CD8-positive, alpha-beta memory T cell (primary cell): ENCODE results near the gene ARID1B. TPM values are rescaled to one million over a fixed set of nuclear protein-coding genes. Genes with fewer than 3 reads are reported as not detected.

Source experiments
- CTCF ChIA-PET: fragments of 350-600 bp; sonication (Branson Sonifier 250); formaldehyde crosslinking; loops from one replicate; lab custom pipeline; 2021; ENCODE audit warnings: antibody characterized with exemption; lab: Charles Lee
- POLR2A ChIA-PET: fragments of 350-600 bp; sonication (Branson Sonifier 250); formaldehyde crosslinking; loops from one replicate; lab custom pipeline; 2021; ENCODE audit warnings: antibody characterized with exemption; lab: Charles Lee
- DNase-seq, 5 donors: peaks; one replicate each; pipeline versions ENCODE4 v3.0.0 to v3.0.0-alpha.2; 2020 to 2022; ENCODE audit warnings: mixed read lengths in 1 of 5
- H3K27ac ChIP-seq: one replicate; pipeline ENCODE4 v1.7.0; 2013; ENCODE audit warnings: low read depth, mild to moderate bottlenecking, low read length, moderate library complexity
- H3K27me3 ChIP-seq: 2 replicates; pipeline ENCODE4 v1.7.0; 2013; ENCODE audit warnings: low read length, mild to moderate bottlenecking; ENCODE audit not compliant: insufficient read depth, poor library complexity, severe bottlenecking
- H3K36me3 ChIP-seq: 2 replicates; pipeline ENCODE4 v1.7.0; 2013; ENCODE audit warnings: mild to moderate bottlenecking, low read length, moderate library complexity; ENCODE audit not compliant: insufficient read depth
- H3K4me1 ChIP-seq: 2 replicates; pipeline ENCODE4 v1.7.0; 2013; ENCODE audit warnings: mild to moderate bottlenecking, low read length, moderate library complexity; ENCODE audit not compliant: insufficient read depth
- H3K4me3 ChIP-seq: 2 replicates; pipeline ENCODE4 v1.7.0; 2013; ENCODE audit warnings: mild to moderate bottlenecking, low read length
- H3K9me3 ChIP-seq: 2 replicates; pipeline ENCODE4 v1.7.0; 2013; ENCODE audit warnings: mild to moderate bottlenecking, low read length
- H3K27ac Mint-ChIP-seq, 8 donors: one replicate each; pipeline ENCODE4 v1.8.0; 2020 to 2021; ENCODE audit warnings: mixed read lengths in 8 of 8, mild to moderate bottlenecking in 6 of 8, inconsistent platforms in 3 of 8, moderate library complexity in 3 of 8
- H3K27me3 Mint-ChIP-seq, 2 donors: one replicate each; pipeline ENCODE4 v1.8.0; 2020 to 2021; ENCODE audit warnings: mixed read lengths in 2 of 2, mild to moderate bottlenecking in 1 of 2, moderate library complexity in 1 of 2
- H3K36me3 Mint-ChIP-seq, 3 donors: one replicate each; pipeline ENCODE4 v1.8.0; 2020 to 2021; ENCODE audit warnings: mixed read lengths in 3 of 3, inconsistent platforms in 1 of 3, mild to moderate bottlenecking in 1 of 3
- H3K4me1 Mint-ChIP-seq, 3 donors: one replicate each; pipeline ENCODE4 v1.8.0; 2020 to 2021; ENCODE audit warnings: mixed read lengths in 3 of 3, inconsistent platforms in 1 of 3, mild to moderate bottlenecking in 1 of 3
- H3K4me3 Mint-ChIP-seq, 7 donors: one replicate each; pipeline ENCODE4 v1.8.0; 2020 to 2021; ENCODE audit warnings: mixed read lengths in 7 of 7, mild to moderate bottlenecking in 6 of 7, moderate library complexity in 4 of 7, inconsistent platforms in 2 of 7
- H3K9me3 Mint-ChIP-seq, 5 donors: one replicate each; pipeline ENCODE4 v1.8.0; 2020 to 2022; ENCODE audit warnings: mixed read lengths in 5 of 5, mild to moderate bottlenecking in 3 of 5, moderate library complexity in 2 of 5, inconsistent platforms in 1 of 5
- polyA plus RNA-seq: library from polyadenylated mRNA; unstranded; fragments of 300-500 nt; fragmentation: Illumina TruSeq; gene quantifications from one replicate; pipeline ENCODE4 v1.2.3, GENCODE V29; 2021
- total RNA-seq, 2 experiments: library from RNA; stranded (reverse); gene quantifications; one replicate each; pipeline ENCODE4 v1.2.3, GENCODE V29; 2021

ARID1B gene
- total and polyA plus RNA-seq, 3 experiments from 2014 or later = 19.1 to 57.9 (median 53.0) TPM

GRCh38 chr6:156902782-156903181, 125.6 kb downstream of the ARID1B start:
- Histone ChIP-seq H3K9me3 (no peaks in the 10 kb centered on the region), H3K27ac (no peak overlapping the region), H3K27me3 (no peaks in the 10 kb centered on the region), H3K4me3 (no peak overlapping the region), H3K36me3 (no peaks in the 10 kb centered on the region), H3K4me1 (peaks cover 30% of the 10 kb centered on the region)
- ChIA-PET POLR2A (no interaction called here), CTCF (no interaction called here)
- peaks cover 65 to 83% (median 78%) of the 10 kb centered on the region in 3 donors for H3K4me1 Mint-ChIP-seq
- no peak overlapping the region for H3K4me3 Mint-ChIP-seq
- peaks cover 0 to 23% (median 8%) of the 10 kb centered on the region in 3 donors for H3K36me3 Mint-ChIP-seq
- peak overlapping the region in 1 of 8 donors; percentile 8 for H3K27ac Mint-ChIP-seq
- H3K9me3 Mint-ChIP-seq = no peaks in the 10 kb centered on the region
- no peak for DNase-seq
- H3K27me3 Mint-ChIP-seq = no peaks in the 10 kb centered on the region

- H3K27ac ChIP-seq = no peak overlapping the region
- no peaks in the 10 kb centered on the region for H3K36me3 ChIP-seq
- H3K36me3 Mint-ChIP-seq = peaks cover 0 to 23% (median 8%) of the 10 kb centered on the region in 3 donors
- no peak overlapping the region for H3K4me3 Mint-ChIP-seq
- H3K4me3 ChIP-seq = no peak overlapping the region
- peaks cover 29% of the 10 kb centered on the region for H3K4me1 ChIP-seq
- H3K9me3 ChIP-seq = no peaks in the 10 kb centered on the region
- peak overlapping the region in 4 of 8 donors; percentile 1 to 30 (median 12) for H3K27ac Mint-ChIP-seq
- no peak for DNase-seq
- H3K4me1 Mint-ChIP-seq = peaks cover 63 to 82% (median 78%) of the 10 kb centered on the region in 3 donors
- H3K27me3 Mint-ChIP-seq = no peaks in the 10 kb centered on the region
- no peaks in the 10 kb centered on the region for H3K9me3 Mint-ChIP-seq
- CTCF ChIA-PET = interaction anchor here (1.5 kb wide), 1 partner anchor 27 kb away, joined by 3 read pairs; no protein-coding TSS in a partner anchor
- POLR2A ChIA-PET = no interaction called here
- no peaks in the 10 kb centered on the region for H3K27me3 ChIP-seq
Measured at GRCh38 chr6:156904176-156904967, 127.2 kb downstream of the ARID1B start.

- peaks cover 65 to 81% (median 78%) of the 10 kb centered on the region in 3 donors for H3K4me1 Mint-ChIP-seq
- Histone ChIP-seq H3K4me1 (peaks cover 25% of the 10 kb centered on the region), H3K36me3 (no peaks in the 10 kb centered on the region), H3K4me3 (no peak overlapping the region), H3K27ac (no peak overlapping the region), H3K9me3 (no peaks in the 10 kb centered on the region), H3K27me3 (no peaks in the 10 kb centered on the region)
- no peaks in the 10 kb centered on the region for H3K27me3 Mint-ChIP-seq
- no peak overlapping the region for H3K4me3 Mint-ChIP-seq
- peak overlapping the region in 6 of 8 donors; percentile 4 to 76 (median 18) for H3K27ac Mint-ChIP-seq
- no peak for DNase-seq
- ChIA-PET CTCF (interaction anchor here (0.5 to 0.6 kb wide), 2 partner anchors 101 to 267 kb away, joined by 3 to 5 read pairs; no protein-coding TSS in a partner anchor), POLR2A (no interaction called here)
- H3K36me3 Mint-ChIP-seq = peaks cover 0 to 24% (median 8%) of the 10 kb centered on the region in 3 donors
- no peaks in the 10 kb centered on the region for H3K9me3 Mint-ChIP-seq
Measured at GRCh38 chr6:156905801-156906200, 128.6 kb downstream of the ARID1B start.

GRCh38 chr6:156906451-156906850, 129.3 kb downstream of the ARID1B start:
- H3K4me3 ChIP-seq = no peak overlapping the region
- CTCF ChIA-PET = interaction anchor here (0.5 to 0.6 kb wide), 2 partner anchors 102 to 266 kb away, joined by 3 to 5 read pairs; no protein-coding TSS in a partner anchor
- peaks cover 0 to 20% (median 8%) of the 10 kb centered on the region in 3 donors for H3K36me3 Mint-ChIP-seq

GRCh38 chr6:156909212-156910010, 132.2 kb downstream of the ARID1B start:
- peak overlapping the region in 2 of 7 donors; percentile 10 to 22 for H3K4me3 Mint-ChIP-seq
- H3K9me3 ChIP-seq = no peaks in the 10 kb centered on the region
- no peak for DNase-seq
- ChIA-PET CTCF (no interaction called here), POLR2A (no interaction called here)
- peaks cover 0 to 20% (median 7%) of the 10 kb centered on the region in 3 donors for H3K36me3 Mint-ChIP-seq
- no peak overlapping the region for H3K4me3 ChIP-seq
- H3K27ac ChIP-seq = no peak overlapping the region
- H3K4me1 Mint-ChIP-seq = peaks cover 66 to 80% (median 79%) of the 10 kb centered on the region in 3 donors
- peak overlapping the region in 4 of 8 donors; percentile 9 to 58 (median 46) for H3K27ac Mint-ChIP-seq
- H3K27me3 Mint-ChIP-seq = no peaks in the 10 kb centered on the region
- H3K36me3 ChIP-seq = no peaks in the 10 kb centered on the region
- H3K4me1 ChIP-seq = peaks cover 32% of the 10 kb centered on the region
- H3K9me3 Mint-ChIP-seq = no peaks in the 10 kb centered on the region
- no peaks in the 10 kb centered on the region for H3K27me3 ChIP-seq

More at GRCh38 chr6:156906451-156906850, 129.3 kb downstream of the ARID1B start:
- H3K27ac ChIP-seq = no peak overlapping the region
- H3K27me3 ChIP-seq = no peaks in the 10 kb centered on the region
- H3K4me1 ChIP-seq = peaks cover 23% of the 10 kb centered on the region
- H3K4me3 Mint-ChIP-seq = peak overlapping the region in 1 of 7 donors; percentile 37
- H3K27ac Mint-ChIP-seq = no peak overlapping the region
- POLR2A ChIA-PET = no interaction called here
- no peaks in the 10 kb centered on the region for H3K36me3 ChIP-seq
- no peak for DNase-seq
- no peaks in the 10 kb centered on the region for H3K27me3 Mint-ChIP-seq
- H3K9me3 ChIP-seq = no peaks in the 10 kb centered on the region
- no peaks in the 10 kb centered on the region for H3K9me3 Mint-ChIP-seq
- peaks cover 63 to 81% (median 78%) of the 10 kb centered on the region in 3 donors for H3K4me1 Mint-ChIP-seq

GRCh38 chr6:156910011-156910334, 132.8 kb downstream of the ARID1B start:
- peak overlapping the region in 4 of 8 donors; percentile 9 to 49 (median 36) for H3K27ac Mint-ChIP-seq
- Histone ChIP-seq H3K4me3 (no peak overlapping the region), H3K9me3 (no peaks in the 10 kb centered on the region), H3K27ac (no peak overlapping the region), H3K36me3 (no peaks in the 10 kb centered on the region), H3K27me3 (no peaks in the 10 kb centered on the region), H3K4me1 (peaks cover 32% of the 10 kb centered on the region)
- no peak for DNase-seq
- no peaks in the 10 kb centered on the region for H3K27me3 Mint-ChIP-seq
- POLR2A ChIA-PET = no interaction called here
- peaks cover 0 to 21% (median 12%) of the 10 kb centered on the region in 3 donors for H3K36me3 Mint-ChIP-seq
- H3K4me3 Mint-ChIP-seq = peak overlapping the region in 2 of 7 donors; percentile 22 to 34
- CTCF ChIA-PET = no interaction called here
- peaks cover 70 to 86% (median 82%) of the 10 kb centered on the region in 3 donors for H3K4me1 Mint-ChIP-seq
- H3K9me3 Mint-ChIP-seq = no peaks in the 10 kb centered on the region

- no peaks in the 10 kb centered on the region for H3K9me3 Mint-ChIP-seq
- H3K4me1 ChIP-seq = peaks cover 32% of the 10 kb centered on the region
- no peak overlapping the region for H3K27ac Mint-ChIP-seq
- H3K9me3 ChIP-seq = no peaks in the 10 kb centered on the region
- POLR2A ChIA-PET = interaction anchor here (0.6 kb wide), 1 partner anchor 130 kb away, joined by 4 read pairs; no protein-coding TSS in a partner anchor
- no peaks in the 10 kb centered on the region for H3K27me3 Mint-ChIP-seq
- no peak overlapping the region for H3K4me3 ChIP-seq
- no peaks in the 10 kb centered on the region for H3K36me3 ChIP-seq
- DNase-seq = no peak
- CTCF ChIA-PET = no interaction called here
- peaks cover 0 to 17% (median 12%) of the 10 kb centered on the region in 3 donors for H3K36me3 Mint-ChIP-seq
- peaks cover 65 to 82% (median 80%) of the 10 kb centered on the region in 3 donors for H3K4me1 Mint-ChIP-seq
- H3K27ac ChIP-seq = no peak overlapping the region
- no peak overlapping the region for H3K4me3 Mint-ChIP-seq
- H3K27me3 ChIP-seq = no peaks in the 10 kb centered on the region
Measured at GRCh38 chr6:156910938-156911337, 133.8 kb downstream of the ARID1B start.
